ENCODE data around the gene DUSP1.
A peak's percentile ranks its signal among the peaks of the same experiment; 100 is the strongest.

DUSP1 gene

DNA sequence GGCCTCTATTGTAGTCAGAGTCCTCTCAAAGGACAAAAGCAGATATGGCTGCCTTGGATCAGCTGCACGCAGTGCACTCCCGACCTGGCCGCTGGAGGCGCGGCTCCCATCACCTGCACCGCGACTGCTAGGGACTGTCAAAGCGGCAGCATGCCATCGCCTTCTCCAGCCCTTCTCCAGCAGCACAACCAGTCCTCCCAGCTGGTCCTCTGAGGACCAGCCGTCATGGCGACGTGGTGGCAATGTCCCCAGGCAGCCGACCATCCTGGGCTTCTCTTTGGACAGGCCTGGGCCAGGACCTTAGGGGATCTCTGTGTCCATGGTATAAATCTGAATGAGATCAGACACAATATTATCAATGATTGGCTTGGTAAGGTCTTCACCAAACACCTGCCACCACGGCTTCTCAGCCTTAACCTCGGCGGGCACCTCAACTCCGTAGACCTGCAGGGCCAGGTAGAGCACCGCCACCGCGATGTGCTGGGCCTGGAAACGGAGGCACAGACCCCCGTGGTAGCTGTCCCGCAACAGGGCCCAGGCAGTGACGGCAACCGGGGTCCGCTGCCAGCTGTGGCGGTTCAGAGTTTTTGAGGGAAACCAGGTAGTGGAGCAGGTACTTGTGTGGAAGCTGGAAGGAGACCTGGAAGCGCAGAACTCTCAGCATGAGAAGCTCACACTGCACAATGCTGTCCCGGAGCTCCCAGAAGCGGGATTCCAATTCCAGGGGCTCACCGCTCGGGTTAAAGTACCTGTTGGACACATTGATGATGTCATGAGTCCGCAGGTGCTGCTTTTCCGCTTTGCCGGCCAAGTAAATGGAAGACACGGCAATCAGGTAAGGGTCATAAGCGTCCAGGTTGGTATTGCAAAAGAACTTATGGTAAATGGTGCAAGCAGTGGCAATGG, 8.5 kb downstream of the DUSP1 start:
- no peak for DNase-seq (ENCODE audit: low read depth in 2 of 2)

- DNase-seq (ENCODE audit: low read depth in 2 of 2): no peak
Measured at GRCh38 chr5:172760959-172761358, 10.0 kb downstream of the DUSP1 start.

- no peak for DNase-seq (ENCODE audit: low read depth in 2 of 2)
Measured at GRCh38 chr5:172760136-172760535, 10.9 kb downstream of the DUSP1 start.

DNA sequence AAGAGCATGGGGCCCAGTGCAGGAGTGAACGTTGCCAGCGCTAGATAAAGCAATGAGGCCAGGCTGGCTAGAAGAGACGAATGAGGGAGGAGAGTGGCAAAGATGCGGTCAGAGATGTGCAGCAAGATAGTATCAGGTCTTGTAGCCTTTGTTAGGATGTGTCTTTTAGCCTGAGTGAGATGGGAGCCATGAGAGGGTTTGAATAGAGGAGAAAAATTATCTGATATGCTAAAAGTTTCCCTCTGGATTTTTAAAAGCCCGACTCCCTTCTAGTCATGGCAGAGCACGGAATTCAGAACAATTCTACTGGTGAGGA, 12.2 kb downstream of the DUSP1 start:
- no peak for DNase-seq (ENCODE audit: low read depth in 2 of 2)

DNA sequence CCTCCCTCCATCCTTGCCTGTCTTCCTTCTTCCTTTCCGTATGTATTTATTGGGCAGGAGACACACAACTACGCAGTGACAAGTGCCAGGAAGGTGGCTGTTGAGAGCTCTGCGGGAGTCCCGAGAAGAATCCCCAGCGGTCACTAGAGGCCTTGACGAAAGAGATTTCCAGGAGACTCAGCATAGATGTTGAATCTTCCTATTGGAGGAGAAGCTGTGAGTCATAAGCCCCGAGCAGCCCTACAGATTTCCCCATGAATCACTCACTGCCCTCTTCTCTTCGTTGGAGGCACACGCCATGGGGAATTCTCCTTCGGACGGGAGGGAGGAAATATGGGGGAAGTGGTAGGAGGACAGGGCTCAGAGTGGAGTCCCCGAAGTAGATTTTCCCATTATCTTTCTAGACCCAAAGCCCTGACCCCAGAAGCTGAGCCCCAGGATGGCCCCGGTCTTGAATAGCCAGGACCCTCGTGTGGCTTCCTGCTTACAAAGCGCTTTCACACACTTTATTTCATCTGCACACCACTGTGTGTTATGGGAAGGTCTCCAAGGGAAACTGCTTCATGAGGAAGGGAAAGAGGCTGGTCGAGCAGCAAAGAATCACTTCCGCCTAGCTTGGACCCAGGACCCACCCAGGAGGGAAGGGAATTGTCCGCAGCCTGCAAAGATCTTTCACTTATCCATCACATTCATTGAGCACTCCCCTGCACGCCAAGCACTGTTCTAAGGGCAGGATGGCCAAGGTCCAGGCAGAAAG, 12.7 kb downstream of the DUSP1 start:
- peak in 1 of 2 experiments; percentile 67 for DNase-seq (ENCODE audit: low read depth in 2 of 2)

DNA sequence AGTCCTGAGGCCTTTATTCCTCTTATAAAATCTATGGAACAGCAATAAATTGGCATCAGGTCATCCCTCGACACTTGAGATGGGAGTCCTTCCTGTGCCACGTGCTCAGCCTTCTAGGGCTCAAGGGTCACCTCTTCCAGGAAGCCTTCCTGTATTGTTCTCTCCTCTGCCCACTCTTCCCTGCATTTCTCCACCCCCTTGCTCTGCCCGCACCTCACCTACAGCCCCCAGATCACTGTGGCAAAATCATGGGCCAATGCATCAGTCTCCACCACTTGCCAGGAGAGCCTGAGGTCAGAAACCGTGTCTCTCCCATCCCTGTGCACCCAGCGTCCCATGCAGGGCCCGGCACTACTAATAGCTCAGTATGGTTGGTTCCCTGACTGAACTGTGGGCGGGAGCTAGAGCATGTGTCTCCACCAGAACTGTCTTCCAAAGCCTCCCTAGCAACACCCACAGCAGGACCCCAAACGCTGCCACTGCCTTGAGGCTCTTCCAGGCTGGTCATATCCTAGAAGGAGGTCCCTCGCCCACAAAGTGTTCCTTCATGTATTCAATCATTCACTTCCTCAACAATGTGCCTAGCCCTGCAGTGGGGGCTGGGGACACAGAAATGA, 13.5 kb downstream of the DUSP1 start:
- DNase-seq (ENCODE audit: low read depth in 2 of 2): no peak

DNA sequence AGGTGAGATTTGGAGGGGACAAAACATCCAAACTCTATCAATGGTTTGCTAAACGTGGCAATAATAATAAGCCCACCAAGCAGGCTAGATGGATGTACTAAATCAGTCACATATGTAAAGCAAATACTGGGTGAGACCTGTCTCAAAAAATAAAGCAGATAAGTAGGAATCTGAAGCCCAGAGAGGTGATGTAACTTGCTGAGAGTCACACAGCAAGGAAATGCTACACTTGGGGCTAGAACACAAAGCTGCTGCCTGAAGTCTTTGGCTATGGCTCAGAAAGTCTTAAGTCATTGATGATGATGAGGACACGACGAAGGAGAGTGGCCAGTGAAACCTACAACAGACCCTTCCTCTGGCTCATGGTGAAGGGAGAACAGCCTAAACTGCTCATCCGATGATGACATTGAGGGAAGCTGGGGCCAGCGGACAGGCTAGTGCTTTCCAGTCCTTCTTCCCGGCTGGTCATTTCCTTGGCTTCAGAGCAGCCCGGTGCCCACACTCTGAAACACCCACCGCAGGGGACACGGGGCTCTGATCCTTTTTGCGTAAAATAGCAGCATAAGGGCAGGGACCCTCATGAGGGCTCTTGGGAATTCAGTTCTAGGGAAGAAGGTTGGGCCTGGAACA, 14.1 kb downstream of the DUSP1 start:
- DNase-seq (ENCODE audit: low read depth in 2 of 2): no peak

DNA sequence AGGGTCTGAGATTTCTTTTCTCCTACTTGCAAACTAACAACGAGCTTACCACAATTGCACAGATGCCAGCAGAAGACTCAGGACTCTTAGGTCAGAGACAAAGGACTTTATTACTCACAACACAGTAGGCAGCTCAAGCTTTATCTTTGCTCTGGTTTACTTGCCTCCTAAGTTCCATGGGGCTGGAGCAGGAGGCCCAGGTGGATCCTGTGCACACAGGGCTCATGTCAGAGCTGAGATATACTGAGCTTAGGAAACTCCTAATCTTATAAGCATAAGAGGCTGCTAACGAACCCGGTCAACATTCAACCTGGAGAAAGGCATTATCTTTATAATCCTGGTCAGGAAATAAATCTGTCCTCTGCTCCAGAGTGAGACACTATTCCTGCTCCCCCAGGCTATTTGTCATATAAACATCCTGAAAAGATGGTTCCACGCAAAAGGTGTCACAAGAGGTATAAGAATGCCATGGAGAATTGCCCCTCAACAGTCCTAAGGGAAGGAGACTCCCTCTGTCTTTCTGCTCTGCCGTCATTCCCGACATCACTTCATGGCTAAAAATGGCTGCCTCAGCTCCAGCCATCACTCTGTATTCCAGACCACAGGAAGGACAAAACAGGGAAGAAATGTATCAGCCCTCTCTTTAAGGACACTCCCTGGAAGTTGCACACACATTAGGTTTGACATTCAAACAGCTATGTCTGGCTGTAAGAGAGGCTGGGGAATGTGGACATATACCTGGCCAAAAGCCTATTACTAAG, 16.2 kb downstream of the DUSP1 start:
- no peak for DNase-seq (ENCODE audit: low read depth in 2 of 2)

- DNase-seq (ENCODE audit: low read depth in 2 of 2): no peak
Measured at GRCh38 chr5:172753101-172753500, 17.9 kb downstream of the DUSP1 start.

DNA sequence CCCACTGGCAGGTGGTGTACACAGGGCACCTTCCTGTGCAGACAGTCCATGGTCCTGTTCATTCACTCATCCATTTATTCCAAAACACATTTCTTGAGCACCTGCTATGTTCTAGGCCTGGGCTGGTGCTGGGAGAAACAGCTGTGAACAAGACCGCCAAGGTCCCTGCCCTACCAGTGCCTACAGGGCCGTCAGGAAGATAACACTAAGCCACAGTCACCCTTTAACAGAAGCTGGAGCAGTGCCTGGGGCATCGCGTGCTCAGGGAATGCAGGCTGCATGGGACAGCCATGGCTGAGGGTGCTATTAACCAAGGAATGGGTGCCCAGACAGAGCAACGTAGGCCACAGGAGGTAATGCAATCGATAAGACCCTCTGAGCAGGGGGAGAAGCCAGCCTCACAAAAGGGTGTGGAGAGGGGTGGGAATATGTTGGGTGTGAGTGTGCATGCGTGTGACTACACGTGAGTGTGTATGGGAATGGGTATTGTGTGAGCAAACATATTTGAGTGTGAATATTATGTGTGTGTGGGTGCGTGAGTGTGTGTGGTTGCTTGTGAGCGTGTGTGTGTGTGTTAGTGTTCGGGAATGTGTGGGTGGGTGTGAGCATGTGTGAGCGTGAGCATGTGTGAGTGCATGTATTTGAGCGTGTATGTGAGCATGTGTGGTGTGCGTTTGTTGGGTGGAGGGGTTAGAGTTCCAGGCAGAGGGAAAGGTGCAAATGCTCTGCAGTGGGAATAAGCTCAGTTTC, 19.1 kb downstream of the DUSP1 start:
- no peak for DNase-seq (ENCODE audit: low read depth in 2 of 2)

DNA sequence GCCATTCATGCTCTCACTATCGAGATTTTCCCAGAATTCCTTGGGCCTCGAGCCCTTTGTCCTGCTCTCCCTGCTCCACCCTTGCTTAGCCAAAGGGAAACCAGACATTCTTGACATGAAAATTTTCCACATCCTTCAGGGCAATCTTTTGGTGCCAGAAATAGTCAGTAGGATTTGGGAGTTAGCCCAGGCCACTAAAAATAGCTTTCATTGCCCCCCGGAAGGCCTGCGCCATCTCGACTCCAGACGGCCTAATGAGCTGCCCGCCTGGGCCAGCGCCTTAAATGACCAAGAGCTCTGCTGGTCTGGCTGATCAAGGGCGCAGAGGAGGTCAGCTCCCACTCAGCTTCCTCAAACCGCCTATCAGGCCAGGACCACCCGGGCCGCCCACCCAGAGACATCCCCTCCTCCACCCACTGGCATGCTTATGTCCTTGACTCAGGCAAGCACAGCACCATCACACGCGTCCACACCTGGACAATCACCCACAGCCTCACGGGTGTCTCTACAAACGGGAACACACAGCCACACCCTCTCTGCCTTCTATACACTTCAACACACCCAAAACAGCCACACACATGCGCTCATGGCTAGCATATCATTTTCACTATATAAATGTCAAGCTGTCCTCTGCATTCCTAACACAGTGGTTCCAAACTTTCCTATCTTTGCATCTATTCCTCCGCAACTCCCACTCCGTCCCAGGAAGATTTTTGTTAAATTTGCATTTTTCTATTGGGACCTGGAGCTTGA, 20.9 kb downstream of the DUSP1 start:
- DNase-seq (ENCODE audit: low read depth in 2 of 2): no peak

GRCh38 chr5:172749076-172749475, 21.9 kb downstream of the DUSP1 start:
- no peak for DNase-seq (ENCODE audit: low read depth in 2 of 2)

- no peak for DNase-seq (ENCODE audit: low read depth in 2 of 2)
Measured at GRCh38 chr5:172748341-172748843, 22.6 kb downstream of the DUSP1 start.

- no peak for DNase-seq (ENCODE audit: low read depth in 2 of 2)
Measured at GRCh38 chr5:172747471-172747870, 23.5 kb downstream of the DUSP1 start.

- no peak for DNase-seq (ENCODE audit: low read depth in 2 of 2)
Measured at GRCh38 chr5:172746725-172747124, 24.3 kb downstream of the DUSP1 start.

DNA sequence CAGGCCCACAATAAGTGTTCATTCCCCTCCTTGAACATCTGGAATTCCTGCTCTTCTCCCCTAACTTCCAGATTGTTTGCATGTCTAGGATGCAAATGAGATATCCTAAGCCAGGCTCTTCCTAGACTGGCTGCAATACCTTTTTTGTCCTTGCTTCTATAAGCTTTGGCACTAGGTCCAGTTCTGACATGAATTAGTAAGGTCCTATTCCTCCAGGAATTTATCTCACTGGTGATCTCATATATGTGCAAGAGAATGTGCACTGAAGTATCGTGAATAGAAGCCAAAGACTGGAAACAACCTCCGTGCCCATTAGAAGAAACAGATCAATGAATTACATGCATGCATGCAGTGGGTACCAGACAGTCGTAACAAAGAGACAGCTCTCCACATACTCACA, 25.2 kb downstream of the DUSP1 start:
- DNase-seq (ENCODE audit: low read depth in 2 of 2): no peak

DNA sequence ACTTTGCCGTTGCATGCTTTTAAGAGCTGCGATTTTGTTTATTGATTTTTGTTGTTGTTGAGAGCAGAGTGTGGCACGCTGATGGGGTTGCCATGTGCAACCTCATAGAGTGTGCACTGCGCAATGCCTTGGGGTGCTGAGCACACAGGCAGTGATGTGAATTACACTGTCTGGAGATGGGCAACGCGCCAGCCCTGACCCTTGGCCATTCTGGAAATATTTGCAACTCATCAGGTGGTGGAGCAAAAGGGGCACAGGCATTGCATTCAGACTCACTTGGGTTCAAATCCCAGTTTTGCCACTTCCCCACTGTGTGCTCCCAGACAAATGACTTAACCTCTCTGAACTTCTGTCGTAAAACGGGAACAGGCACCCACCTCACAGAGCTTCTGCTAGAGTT, 25.6 kb downstream of the DUSP1 start:
- no peak for DNase-seq (ENCODE audit: low read depth in 2 of 2)

- no peak for DNase-seq (ENCODE audit: low read depth in 2 of 2)
Measured at GRCh38 chr5:172744123-172745104, 26.6 kb downstream of the DUSP1 start.

All from fibroblast of skin of left biceps (primary cell).